GM19452 (cell line): ENCODE results near the gene CDH26.
"Not testable (repeated sequence)": the region's sequence is repeated elsewhere in the genome, so short reads cannot be mapped to it uniquely, and the experiment has no call there.

ENCODE experiments used
- ATAC-seq: cut with Tn5 transposase; IDR thresholded peaks from one replicate; pipeline ENCODE4 v1.9.1; 2021; ENCODE audit not compliant: unreplicated experiment

Gene CDH26

DNA sequence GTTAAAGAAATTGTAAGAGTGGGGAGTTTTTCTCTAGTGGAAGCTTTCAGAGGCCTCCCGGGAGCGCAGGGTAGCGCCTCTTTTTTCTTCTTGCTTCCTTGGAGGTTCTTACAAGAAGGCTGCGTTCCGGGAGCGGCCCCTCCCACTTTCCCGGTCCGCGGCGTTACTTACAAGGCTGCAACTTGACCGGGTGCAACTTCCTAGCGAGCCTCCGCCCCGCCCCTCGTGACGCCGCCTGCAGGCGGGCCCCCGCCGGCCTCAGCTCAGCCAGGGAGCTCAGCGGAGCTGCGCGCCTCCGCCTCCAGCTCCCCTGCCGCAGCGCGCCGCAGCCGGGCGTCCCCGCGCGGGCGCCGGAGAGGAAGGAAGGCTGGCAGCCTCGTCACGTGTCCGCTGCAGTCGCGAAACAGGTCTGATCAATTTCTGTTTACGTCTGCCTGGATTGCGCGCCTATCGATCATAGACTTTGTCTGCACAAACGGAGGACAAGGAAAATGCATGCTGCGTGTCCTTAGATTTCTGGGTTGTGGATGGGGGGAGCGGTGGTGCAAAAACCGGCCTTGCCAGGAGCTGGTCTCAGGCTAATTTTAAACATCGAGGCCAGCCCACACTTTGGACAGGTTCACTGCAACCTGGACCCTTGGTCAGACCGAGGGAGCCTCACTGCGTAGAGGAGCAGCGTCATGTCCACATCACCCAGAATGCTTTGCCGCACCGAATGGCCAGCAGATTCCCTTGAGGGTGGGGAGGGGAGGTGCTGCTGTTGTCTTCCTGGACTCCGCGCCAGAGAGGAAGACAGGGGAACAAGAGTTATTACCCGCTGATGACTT is 17.9 kb upstream of the CDH26 start, which contains the start of the genes FAM217B and PPP1R3D:
Gene FAM217B, plus strand, starts transcription at position 261 of the 827 bp plus-strand sequence. CDS start 3,555 bp downstream, outside the sequence.
Gene PPP1R3D, minus strand, starts transcription at position 177 of the 827 bp plus-strand sequence. CDS start 374 bp downstream, outside the sequence.
- ATAC-seq = peak; percentile 92

DNA sequence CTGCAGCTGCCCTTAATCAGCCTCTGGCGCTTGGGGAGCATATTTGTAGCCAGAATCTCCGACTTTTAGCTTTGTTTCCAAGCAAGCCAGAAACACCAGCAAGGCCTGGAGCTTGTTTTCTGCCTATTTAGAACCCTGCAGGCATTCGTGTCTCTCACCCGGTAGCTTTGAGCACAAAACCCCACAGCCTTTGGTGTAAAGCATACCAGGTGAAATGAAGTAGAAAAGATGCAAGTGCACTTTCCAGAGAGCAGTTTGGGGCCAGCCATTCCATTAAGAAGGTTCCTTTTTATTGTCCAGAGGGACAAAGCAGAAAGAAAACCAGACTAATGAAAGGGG is 17.3 kb upstream of the CDH26 start:
- ATAC-seq = no peak

DNA sequence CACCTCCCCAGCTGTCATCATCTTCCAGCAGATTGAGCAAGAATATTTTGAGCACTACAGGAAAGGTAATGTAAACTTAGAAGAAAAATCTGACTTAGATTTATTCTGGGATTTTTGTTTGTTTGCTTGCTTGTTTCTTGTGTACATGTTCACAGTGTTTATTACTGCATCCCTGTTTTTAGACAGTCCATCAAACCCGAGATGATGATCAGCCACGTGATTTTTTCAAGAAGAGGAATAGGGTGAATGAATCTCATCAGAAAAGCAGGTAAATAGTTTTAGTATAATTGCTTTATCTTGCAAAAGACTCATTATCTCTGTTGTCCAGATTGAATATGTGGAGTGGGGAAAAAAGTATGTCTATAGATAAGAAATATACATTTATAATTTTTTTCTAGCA is 16.0 kb upstream of the CDH26 start:
- ATAC-seq = no peak

DNA sequence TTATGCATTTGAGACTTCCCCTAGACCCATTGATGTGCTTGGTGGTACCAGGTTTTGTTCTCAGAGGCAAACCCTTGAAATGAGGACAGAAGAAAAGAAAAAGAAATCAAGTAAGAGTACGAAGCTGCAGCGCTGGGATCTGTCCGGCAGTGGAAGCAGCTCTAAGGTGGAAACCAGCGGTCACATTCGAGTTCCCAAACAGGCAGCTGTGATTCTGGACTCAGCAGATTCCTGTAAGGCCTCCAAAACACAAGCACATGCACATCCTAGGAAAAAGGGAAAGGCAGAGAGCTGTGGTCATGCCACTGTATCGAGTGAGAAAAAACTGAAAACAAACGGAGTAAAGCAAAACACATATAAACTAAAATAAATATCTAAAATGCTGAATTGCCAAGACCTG is 13.5 kb upstream of the CDH26 start:
- no peak for ATAC-seq

DNA sequence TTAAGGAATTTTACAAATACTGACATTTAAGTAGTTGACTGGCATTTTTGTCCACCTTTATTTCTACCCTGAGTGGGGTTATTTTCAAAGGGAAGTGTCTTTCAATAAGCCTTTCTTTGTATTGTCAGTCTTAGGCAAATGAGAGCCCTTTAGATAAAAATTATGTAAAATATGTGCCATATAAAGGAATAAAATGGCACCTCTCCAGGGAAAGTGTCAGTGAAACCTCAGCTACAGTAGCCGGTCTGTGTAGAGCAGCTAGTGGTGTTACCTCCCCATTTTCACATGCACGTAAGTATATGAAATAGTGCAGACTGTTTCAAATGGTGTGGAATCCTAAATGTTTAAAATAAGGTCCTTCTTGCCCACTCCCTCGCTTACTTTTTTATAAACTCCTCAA is 13.0 kb upstream of the CDH26 start:
- ATAC-seq = no peak

DNA sequence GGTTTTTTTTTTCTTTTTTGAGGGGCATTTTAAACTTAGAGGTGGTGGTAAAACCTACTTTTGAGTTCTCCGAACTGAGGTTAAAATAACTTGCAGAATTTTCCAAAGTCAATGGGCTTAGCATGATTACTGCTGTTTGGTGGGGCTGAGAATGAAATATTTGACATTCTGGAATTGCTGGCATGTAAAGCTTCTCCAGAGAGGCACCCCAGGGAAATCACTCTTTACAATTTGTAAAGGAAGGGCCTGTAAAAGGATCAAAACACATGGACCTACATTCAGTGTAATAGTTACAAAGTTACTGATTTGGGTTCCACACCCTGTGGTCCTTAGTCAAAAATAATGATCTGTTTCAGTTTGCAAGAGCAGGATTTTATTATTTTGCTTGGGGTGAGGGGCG is 12.5 kb upstream of the CDH26 start:
- ATAC-seq = no peak

DNA sequence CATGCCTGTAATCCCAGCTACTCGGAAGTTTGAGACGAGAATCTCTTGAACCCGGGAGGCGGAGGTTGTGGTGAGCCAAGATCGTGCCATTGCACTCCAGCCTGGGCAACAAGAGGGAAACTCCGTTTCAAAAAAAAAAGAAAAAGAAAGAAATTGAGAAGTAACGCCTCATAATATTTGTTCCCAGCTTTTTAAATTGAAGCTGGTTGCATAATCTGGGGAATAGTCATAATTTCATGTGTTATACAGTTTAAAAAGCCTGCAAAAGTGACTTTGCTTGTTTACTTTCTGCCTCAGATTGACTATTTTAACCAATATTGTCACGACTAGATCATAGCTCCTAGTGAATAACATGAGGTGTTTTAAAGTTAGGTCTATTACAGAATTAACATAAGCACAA is 10.8 kb upstream of the CDH26 start:
- ATAC-seq = no peak

DNA sequence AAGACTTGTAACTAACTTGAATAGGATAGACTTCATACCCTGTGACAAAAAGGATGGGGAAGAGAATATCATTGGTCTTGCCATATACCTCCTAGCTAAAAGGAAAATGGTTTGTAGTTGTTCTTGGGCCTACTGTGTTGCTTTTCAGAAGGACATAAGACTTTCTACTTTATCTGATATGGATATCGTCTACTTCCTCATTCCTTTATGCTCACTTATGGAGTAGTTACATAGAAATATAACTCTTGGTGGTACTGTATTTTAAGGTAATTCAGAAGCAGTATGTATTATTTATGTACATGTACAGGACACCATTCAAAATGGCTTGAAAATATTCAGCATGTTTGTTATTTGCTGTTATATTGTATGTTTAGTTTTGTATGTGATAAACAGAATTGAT is 10.0 kb upstream of the CDH26 start:
- no peak for ATAC-seq

DNA sequence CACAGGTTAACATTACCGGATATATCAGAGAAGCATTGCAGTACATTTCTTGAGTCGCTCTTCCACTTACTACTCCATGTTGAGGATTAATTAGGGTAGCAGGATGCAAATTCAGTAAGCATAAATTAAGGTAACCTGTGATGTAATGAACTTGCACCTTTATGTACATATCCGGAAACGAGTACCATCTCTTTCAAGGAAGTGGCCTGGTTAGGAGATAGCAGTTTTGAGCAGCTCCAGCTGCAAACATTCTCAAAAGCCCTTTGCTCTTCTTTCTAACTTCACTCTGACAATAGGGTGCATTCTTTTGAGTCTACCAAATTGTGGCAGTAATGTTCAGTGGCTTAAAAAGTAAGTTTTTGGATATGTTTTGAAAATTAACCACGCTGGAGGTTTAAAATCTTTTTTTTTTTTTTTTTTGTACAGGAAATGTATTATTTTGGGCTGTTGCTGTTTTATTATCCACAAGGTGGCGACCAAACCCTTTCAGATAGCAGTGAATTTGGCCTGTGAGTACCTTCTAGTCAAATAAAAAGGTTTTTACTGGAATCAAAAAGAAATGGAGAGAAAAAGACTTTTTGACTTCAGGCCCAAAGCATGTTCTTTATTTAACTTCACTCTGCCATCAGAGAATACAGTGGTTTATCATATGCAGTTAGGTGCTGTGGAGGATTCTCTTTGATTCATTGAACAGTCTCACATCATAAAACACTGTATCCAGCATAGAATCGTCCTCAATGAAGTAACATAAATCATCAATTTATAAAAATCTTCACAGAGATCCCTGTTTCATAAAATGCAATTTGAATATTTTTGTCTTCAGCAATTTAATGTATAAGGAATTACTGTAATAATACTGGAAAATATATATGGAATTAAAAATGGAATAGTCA is 9.1 kb upstream of the CDH26 start:
- ATAC-seq = no peak

DNA sequence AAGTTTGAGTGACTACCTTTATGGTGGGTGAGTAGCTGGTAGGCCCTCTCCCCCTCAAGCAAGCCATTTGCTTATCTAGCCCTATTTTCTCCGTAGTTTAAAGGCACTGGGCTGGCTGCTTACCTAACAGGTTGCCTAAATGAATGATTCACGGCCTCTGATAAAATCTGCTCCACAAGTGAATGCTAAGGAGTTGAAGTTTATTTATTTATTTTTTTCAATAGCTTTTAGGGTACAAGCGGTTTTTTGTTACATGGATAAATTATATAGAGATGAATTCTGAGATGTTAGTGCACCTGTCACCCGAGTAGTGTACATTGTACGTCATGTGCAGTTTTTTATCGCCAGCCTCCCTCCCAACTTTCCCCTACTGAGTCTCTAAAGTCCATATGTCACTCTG is 8.3 kb upstream of the CDH26 start:
- no peak for ATAC-seq

DNA sequence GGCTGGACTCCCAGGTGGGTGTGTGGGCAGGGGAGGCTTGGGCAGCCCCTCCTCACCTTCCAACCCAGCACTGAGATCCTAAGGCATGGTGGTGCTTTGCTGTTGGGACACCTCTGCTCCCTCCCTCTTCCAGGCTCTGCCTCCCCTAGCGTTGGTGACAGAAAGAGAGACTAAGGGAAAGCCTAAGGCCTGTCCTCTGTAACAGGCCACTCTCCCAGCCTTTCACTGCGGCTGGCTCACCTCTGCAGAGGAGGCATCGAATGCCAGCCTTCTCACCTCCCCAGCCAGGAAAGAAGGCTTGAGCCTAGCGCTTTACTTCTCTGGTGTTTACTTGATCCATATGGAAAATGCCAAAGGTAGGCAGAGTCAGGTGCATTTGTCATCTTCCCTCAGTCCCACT is 3.5 kb upstream of the CDH26 start:
- no peak for ATAC-seq

DNA sequence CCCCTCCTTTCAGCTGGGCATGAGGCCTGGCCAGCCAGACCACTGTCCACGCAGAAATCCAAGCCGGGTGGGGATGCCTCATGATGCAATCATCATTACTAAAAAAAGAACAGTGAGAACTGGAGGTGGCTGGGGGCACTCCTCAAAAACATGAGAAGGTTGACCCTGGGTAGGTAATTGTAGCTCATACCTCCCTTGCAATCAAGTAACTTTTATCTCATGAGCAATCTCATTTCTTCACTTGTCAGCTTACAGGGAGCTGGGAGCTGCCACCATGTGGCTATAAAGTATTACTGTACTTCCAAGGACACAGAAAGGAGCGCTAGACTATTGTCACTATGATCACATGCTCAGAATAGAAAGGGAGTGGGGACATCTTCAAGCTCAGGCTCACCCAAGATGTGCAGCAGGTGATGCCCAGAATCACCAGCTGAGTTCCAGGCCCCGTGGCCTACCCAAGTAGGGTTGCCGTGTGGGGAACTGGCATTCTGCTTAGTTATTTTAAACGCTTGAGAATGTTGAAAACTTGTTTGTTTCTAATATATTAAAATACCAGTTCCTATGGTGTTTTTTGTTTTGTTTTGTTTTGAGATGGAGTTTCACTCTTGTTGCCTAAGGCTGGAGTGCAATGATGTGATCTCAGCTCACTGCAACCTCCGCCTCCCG is 3.0 kb upstream of the CDH26 start:
- no peak for ATAC-seq

DNA sequence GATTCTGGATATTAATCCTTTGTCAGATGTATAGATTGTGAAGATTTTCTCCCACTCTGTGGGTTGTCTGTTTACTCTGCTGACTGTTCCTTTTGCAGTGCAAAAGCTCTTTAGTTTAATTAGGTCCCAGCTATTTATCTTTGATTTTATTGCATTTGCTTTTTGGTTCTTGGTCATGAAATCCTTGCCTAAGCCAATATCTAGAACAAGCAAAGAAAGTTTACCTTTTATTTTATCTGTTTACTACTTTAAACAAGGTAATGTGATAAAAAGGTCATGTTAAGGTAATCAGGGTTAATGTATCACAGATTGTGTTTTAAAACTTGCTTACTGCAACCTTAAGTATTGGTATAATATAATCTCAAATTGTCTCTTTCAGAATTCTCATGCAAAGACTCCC is 655 bp upstream of the CDH26 start:
- not testable (repeated sequence) for ATAC-seq

DNA sequence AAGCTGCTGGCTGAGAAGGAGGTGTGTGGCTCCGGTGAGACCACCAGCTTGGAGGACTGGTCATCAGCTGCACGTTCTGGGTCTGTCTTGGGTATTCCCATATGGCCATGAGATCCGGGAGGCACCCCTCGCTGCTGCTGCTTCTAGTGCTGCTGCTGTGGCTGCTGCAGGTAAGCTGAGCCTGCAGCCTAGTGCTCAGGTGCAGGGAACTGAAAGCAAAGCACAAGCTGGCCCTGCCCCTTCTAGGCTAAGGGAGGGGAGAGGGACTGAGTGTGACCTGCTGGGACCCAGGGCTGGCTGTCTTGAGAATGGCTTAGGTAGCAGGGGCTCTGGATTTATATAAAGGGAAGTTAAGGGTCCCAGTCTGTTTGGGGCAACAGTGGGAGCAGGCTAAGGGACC is 403 bp downstream of the CDH26 start:
- ATAC-seq = no peak

DNA sequence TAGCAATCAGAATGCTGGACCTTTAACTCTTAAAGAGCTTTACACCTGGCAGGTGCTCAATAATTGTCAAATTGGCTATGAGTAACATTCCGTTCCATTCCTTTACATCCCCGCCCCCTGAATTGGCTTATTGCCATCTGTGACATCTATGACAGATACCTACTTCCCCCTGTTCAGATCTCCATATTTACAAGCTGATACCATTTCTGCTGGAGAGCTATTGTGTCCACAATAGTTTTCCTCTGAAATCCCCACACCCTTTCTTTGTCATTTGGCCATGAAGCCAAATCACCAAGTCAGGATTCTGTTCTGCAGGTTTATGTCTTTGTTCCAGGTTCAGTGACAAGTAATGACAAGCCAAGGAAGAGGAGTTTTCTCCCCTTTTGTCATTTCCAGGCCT is 3.2 kb downstream of the CDH26 start:
- no peak for ATAC-seq

DNA sequence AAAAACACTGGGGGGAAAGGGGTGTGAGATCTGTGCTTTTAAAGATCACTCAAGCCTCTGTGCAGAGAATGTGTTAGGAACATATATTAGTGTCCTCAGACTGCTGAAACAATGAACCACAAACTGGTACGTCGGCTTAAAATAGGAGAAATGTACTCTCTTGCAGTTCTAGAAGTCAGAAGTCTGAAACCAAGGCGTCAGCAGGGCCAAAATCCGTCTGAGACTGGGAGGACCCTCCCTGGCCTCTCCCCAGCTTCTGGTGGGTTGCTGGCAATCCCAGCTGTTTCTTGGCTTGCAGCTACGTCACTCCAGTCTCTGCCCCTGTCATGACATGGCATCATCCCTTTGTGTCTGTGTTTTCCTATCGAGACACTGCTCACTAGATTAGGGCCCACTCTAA is 3.9 kb downstream of the CDH26 start:
- ATAC-seq = no peak

DNA sequence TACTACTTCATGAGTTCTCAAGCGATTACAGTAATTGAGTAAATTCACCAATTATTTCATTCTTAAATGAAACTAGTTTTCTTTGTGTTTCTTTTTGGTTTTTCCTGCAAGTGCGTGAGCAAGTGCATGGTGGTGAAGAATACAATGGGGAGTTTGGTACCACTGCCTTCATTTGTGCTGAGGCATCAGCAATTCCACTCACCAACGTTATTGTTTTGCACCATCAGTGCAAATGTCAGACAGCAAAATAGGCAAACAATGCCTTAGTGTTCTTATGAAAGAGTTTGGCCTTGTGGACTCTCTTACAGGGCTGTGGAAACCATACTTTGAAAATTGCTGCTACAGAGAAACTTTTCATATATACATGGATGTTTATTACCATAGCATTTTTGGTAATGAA is 8.2 kb downstream of the CDH26 start:
- no peak for ATAC-seq

DNA sequence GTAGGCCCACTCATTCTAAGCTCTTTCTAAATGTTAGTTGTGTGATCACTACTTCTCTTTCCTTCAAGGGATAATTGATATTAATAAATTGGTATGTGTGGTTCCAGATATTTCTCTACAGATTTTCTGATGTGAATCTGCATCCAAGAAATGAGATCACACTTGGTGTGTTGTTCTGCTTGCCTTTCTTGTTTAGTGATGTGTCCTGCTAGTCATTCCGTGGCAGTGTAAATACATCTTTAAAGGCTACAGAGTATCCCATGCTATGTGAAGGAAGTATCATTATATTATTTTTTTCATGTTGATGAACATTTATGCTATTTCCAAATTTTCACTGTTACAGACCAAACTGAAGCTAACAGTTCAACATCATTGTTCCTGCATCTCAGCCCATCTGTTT is 13.2 kb downstream of the CDH26 start:
- no peak for ATAC-seq

DNA sequence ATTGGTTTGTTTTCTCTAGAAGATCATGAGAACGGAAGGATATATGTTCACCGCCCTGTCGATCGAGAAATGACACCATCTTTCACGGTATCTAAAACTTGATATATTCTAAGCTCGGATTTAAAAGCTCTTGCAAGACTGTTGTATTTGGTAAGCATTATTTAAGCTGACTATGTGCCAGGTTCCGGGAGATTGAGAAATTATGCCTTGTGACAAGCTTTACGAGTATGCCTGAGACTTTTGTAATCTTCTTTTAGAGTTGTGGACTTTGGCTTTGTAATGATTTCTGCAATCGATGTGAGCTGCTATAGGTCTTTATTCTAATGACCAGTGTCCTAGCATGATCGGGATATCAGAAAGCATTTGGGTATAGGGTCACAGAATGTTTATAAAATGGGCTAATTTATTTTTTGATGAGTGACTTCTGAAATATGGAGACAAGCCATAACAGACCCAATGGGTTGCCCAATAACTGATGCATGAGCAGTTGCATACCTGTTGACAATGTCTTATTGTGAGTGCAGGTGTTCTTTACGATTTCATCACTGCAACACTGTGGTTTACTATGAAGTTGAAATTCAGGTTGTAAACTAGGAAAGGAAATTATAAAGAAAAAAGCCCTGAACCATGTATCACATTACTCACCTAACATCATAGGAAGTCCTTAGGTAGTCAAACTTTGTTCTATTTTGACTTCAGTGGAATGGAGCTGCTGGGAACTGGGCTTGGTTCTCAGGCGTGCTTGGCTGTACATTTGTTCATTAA is 14.0 kb downstream of the CDH26 start:
- no peak for ATAC-seq

DNA sequence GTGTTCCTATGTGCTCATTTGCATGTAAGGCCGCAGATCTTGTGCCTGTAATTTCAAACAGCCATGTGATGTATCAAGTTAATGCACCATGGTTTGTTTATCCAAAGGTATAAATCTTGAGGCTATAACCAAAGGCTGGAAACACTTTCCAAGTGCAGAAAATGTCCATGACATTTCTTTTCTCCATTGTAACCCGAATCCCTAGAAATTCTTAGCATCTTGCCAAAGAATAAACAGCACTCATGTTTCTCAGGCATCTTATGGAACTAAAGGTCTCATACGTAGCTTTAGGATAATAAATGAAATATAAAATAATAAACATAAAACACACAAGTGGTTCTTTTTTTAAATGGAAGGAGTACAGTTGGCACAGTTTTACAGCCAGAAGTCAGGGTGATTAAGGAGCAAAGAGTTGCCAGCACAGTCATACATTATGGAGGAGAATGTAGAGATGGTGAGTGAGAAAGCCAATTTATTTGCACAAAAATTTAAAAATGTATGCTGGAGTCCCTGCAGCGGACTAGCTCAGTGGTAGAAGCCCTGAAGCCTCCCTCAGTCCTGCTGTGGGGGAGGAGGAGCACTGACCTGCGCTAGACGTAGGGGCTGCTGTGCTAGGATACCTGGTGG is 18.0 kb downstream of the CDH26 start:
- ATAC-seq = no peak
